GM12872 (cell line): ENCODE data around the gene CUX1.
A peak's percentile ranks its signal among the peaks of the same experiment; 100 is the strongest.

Experiments used
- TF ChIP-seq, protein P1 (sequence below): IDR thresholded peaks from 3 replicates; pipeline ENCODE4 v1.5.1; 2011; ENCODE audit warnings: low read depth, mild to moderate bottlenecking, low read length, moderate library complexity; ENCODE audit not compliant: insufficient read depth

CUX1 gene

DNA sequence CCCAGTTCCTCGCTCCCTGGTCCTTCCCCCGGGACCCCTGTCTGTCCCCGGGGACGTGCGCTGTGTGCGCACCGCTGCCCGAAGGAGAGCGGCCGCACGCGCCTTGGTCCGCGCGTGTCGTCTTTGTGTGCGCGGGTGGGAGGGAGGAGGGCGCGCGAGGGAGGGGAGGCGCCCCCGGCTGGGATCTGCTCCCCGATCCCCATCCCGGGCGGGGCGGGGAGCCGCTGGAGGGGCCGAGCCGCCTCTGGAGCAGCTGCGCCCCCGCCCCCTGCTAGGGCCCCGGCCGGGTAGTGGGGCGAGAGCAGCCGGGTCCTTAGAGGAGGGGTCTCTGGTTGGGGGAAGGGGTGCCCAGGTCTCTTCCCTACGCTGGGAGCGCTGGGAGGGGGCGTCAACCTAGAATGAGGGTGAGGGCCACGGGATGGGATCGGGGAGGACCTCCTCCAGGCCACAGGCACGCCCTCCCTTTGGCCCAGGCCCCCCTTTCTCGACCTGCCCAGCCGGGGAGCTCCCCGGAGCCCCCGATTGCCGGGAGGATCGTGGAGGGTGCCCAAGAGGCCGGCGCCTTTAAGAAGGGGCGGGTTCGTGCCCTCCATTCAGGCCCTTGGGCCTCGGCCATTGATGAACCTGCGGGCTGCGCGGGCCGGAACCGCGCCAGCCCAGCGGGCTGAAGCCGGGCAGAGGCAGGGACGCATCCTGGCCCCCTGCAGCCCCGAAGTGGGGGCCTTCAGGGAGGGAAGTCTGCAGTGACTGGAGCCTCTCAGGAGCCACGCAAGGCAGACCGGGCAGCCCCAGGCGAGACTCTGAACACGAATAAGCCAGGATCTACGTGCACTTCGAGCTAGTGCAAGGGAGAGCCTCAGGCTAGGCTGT, 469.9 kb downstream of the CUX1 start:
- TF ChIP-seq, protein P1, sequence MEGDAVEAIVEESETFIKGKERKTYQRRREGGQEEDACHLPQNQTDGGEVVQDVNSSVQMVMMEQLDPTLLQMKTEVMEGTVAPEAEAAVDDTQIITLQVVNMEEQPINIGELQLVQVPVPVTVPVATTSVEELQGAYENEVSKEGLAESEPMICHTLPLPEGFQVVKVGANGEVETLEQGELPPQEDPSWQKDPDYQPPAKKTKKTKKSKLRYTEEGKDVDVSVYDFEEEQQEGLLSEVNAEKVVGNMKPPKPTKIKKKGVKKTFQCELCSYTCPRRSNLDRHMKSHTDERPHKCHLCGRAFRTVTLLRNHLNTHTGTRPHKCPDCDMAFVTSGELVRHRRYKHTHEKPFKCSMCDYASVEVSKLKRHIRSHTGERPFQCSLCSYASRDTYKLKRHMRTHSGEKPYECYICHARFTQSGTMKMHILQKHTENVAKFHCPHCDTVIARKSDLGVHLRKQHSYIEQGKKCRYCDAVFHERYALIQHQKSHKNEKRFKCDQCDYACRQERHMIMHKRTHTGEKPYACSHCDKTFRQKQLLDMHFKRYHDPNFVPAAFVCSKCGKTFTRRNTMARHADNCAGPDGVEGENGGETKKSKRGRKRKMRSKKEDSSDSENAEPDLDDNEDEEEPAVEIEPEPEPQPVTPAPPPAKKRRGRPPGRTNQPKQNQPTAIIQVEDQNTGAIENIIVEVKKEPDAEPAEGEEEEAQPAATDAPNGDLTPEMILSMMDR = no peak

DNA sequence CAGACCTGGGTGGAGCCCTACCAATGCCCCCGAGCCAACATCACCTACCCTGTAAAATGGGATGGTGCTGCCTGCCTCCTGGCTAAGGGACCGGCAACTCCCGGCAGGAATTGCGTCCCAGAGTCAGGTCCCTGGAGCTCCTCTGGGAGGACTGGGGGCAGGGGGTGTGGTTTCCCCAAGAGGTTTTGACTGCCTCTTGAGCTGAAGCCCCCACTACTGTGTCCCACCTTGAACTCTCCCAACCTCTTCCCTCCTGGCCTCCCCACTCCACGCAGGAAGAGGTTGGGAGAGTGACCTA, 470.5 kb downstream of the CUX1 start:
- TF ChIP-seq, protein P1 = no peak

DNA sequence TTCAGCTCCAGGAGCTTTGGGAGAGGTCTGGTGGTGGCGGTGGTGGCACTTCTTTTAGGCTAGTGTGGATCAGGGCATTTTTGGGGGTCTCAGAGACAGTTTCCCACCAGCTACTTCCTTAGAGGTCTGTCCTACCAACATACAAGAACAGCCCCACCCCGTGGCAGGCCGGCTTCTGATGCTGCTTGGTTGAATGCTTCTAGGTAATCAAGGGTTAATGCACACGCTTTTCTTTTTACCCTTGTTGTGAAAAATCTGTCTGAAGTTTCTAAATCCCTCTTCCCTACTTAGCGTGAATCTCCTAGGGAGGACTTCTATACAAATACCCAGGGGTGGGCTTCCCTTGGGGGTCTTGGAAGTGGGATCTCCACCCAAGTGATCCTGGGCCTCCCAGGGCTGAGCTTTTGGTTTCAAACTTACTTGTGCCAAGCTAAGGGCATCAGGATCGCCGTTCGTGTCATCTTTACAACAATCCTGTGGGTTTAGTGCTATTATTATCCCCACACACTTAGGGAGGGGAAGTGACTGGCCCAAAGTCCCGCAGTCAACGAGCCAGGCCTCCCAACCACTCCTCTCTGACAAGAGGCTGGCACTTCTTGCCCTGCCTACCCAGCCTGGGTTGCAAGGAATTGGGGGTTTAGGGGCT, 471.0 kb downstream of the CUX1 start:
- TF ChIP-seq, protein P1 = peak; percentile 49; the same call in 2 of the 3 replicates

DNA sequence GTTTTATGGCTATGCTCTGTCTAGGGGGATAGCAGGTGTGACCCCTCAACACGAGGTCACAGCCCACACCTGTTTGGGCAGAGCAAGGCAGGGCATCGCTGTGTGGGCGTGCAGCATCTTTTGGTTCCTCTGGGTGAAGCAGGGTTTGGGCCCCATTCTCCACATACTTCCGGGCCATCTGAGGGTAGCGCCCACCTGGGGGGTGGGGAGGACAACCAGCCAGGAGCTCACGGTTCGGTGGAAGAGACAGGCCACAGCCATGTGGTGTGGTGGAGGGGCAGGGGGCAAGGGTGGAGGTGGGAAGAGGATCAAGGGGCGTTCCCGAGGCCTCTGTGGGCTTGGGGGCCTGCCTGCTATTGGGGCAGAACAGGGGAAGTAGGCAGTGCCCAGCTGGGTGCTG, 471.6 kb downstream of the CUX1 start:
- TF ChIP-seq, protein P1 = no peak

DNA sequence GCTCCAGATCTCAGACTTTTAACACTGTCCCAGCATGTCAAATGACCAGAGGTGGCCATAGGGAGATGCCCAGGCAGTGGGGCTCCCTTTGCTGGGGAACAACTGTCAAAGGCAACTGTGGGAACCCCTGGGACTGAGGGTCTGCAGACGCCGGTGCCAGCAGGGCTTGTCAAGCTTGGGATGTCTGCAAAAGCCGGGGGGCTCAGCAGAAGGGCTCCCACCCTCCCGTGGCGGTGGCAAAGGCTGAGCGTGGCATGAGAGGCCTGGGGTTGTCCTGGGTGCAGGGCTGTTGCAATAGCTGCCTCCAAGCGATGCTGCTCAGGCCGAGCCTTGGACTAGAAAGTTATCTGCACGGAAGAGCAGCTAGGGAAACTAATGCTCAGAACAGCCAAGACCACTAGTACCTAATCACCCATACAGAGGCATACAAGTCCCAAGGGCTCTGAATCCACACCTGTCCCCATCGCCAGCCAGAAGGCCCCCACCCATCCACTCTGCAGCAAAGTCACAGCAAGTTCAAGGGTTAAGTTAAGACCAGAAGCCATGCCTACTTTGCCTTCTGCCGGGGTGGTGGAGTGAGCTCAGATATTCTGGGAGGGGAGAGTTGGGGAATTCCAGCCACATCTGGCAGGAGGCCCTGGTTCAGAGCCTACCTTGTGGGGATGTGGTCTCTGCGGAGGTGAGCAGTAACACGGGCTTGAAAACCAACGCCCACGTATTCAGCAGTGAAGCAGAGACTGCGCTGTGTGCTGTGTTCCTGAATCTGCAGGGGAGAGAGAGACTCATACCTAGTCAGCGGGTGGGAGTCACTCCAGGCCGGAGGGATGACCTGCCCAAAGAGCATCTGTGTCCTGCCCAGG, 473.9 kb downstream of the CUX1 start:
- TF ChIP-seq, protein P1 = no peak

DNA sequence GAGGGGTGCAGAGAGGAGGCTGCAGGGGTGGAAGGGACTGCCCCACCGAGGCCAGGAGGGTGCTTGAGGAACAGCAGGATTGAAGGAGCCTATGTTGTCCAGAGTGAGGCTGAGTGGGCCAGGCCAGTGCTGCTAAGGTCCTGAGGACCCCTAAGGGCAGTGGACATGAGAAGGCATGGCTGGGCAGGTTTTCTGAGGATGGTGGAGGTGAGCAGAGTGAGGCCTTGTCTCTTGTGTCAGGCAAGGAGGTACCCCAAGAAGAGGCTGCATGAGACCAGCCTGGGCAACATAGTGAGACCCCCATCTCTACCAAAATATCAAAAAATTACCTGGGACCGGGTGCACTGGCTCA, 474.5 kb downstream of the CUX1 start:
- TF ChIP-seq, protein P1 = no peak
